ENCODE measurements around the gene ZNF521. TPM values are rescaled to one million over a fixed set of nuclear protein-coding genes. Genes with fewer than 3 reads are reported as not detected.

The ZNF521 gene
- total RNA-seq, 2 donors from 2014 or later, result 29.4 to 34.4 TPM

DNA sequence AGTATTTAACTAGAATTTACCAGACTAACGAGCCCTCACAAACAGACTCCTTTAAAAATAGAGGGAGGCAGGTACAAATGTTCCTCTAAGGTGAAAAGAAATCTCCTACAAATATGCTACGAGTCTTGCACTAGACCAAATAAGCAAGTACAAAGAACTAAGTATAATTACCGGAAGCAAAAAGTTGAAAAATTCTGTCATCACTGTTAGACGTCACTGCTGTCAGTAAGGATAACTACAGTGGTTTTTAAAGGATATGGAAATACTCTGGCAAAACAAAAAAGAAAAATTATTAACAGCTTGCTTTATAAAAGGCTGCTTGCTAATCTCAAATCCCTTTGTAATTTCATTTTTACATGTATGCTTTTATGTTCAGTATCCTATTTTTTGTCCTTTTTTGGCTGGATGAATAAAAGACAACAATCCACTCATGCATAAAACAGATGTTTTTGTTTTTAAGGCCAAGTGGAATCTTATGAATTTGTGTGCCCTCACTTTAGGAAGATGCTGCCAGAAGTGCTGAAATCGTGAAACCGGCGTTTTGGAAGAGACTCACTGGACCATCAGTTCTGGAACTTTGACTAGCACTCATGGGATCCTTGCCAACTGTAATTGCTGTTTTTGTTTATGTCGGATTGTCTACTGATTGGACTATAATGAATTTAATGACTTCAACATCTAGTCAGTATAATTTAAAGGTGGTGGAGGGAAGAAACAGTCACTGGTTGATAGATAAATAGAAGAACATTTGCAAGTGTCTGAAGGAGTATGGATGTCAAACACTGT lies 6.7 kb downstream of the ZNF521 start:
- DNase-seq (no peak), ATAC-seq (no peak)
- intact Hi-C loops (cut with DNase I), result loop anchor here in 1 of 2 donors (5.0 kb wide), 1 partner anchor 113 kb away; no protein-coding TSS in a partner anchor

DNA sequence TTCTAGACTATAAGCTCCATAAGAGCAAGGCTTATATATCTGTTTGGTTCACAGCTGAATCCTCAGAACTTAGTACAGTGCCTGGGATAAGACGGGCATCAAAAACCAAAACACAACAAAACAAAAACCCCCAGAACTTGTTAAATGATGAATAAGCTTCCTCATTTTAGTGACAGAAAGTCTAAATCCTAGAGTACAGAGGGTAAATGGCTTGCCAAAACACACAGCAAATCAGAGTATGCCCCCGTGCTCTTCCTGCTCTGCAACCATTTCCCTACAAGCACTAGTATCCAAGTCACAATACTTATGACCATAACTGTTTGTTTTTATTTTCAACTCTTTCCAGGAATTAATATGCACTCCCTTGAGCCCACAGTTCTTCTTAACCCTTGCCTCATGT lies 10.1 kb downstream of the ZNF521 start:
- DNase-seq (no peak), ATAC-seq (no peak)
- intact Hi-C loops (cut with DNase I), result no loop called here

DNA sequence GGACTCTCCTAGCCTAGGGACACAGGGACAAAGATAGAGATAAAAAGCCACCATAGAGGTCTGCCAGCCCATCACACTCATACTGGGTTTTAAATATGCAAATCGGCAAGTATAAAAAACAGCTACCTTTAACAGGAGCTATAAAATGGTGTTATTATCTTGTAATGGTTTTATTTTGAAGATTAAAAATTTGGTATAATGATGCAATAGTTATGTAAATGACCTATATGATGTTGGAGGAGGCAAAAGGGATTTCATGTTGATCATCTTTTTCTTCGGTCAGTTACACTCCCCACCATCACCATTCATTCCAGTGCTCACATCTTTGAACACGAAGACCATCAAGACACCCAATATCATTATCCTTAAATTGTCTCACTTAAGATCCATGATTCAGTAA lies 11.2 kb downstream of the ZNF521 start:
- ATAC-seq (no peak), DNase-seq (no peak)
- intact Hi-C loops (cut with DNase I), result no loop called here

DNA sequence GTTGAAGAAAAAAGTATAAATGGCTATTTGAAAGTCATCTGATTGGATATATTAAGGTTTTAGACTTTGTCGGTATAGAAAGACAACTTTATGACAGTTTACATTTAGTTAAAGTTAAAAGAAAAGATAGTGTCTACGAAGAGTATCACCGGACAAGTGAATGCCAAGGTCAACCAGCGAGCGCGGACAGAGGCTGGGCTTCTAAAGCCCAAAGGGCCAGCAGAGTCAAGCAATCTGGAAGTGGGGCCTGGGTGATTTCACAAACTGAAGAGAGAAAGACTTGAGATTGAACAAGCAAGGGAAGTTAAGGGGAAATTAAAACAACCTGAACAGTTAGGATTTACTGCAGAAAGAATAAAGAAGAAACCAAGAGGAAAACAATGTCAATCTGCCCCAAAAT lies 16.3 kb downstream of the ZNF521 start:
- ATAC-seq (peak in 1 of 2 donors; percentile 25), DNase-seq (no peak)
- intact Hi-C loops (cut with DNase I), result no loop called here

DNA sequence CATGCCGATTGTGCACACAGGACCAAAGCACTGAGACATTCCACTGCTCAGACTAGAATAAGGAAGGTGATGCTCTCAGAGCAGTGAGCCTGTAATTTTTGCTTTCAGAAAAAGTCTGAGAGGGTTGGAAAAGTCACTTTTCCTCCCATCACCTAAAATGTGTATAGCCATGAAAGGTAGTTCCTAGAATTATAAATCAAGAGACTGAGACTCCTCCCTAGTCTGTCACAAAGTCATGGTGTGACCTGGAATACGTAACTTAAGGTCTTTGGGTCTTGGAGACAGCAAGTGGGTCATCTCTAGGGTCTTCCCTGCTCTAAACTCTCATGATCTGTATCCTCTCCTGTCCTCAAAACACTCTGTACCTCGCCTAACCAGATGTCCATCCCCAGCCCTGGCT lies 16.9 kb downstream of the ZNF521 start:
- DNase-seq (no peak), ATAC-seq (no peak)
- intact Hi-C loops (cut with DNase I), result no loop called here

DNA sequence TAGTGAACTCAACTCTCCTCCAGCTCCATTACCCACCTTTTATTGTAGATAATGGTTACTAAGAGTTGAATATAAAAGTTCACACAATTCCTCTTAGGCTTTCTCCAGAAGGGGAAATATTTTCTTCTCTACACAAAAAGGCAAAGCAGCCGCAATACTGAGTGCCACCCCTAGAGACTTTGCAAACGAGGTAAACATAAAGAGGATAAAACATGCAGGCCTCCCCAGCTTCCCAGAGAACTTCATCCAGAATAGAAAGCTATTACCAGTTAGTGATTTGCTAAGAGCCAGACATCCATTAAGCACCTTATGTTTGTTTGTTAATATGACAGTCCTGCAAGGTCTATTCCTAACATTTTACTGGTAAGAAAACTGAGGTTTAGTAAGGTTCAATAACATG lies 17.4 kb downstream of the ZNF521 start:
- DNase-seq (no peak), ATAC-seq (no peak)
- intact Hi-C loops (cut with DNase I), result no loop called here

DNA sequence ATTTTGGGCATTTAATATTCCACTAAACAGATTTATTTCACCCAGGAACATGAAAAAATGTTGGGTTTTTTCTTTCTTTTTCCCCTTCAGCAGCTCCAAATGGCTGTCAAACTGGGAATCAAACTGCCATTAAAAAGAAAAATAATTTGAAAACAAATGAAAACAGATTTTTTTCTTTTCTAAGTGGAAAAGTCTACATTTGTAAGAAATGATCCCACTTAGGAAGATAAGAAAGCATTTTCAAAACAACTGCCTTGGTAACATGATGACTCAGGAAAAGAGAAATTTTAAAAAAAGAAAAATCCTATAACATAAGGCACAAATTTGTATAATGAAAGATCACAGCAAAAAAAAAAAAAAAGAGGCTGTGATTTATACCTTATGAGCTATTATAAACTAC lies 20.0 kb downstream of the ZNF521 start:
- DNase-seq, result no peak
- intact Hi-C loops (cut with DNase I), result no loop called here
- ATAC-seq, result no peak

DNA sequence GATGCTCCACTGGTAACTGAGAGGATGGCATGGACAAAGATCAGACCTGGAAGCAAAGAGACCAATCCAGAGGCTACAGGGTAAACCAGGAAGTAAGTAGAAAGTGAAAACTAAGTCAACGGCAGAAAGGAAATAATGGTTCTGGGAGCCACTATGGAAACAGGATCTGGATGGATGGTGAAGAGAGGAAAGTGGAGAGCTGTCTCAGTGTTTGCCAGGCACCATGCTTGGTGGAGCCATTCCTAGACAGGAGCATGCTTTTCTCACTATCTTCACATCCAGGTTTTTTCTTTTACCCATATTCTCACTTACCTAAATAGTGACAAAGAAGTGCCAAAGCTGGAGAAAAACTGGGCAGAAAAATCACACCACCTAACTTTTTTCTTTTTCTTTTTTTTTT lies 22.2 kb downstream of the ZNF521 start:
- DNase-seq, result no peak
- ATAC-seq, result no peak
- intact Hi-C loops (cut with DNase I), result no loop called here

DNA sequence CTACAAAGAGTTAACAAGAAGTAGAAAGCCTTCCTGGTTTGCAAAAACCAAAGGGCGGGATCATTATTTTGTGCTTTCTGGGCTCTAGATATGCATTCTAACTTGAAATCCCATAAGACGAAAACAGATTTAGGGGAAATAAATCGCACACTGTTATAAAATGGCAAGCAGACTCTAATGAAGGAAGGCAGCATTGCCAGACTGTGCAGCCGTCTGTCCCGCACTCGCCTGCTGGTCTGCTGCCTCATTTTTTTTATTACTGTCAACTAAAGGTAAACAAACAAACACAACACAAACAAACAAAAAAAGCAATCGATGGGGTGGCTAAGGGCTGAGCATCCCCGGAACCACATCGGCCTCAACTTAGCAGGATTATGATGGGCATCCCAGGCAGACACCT lies 24.4 kb downstream of the ZNF521 start:
- peak; percentile 28 to 46 for ATAC-seq
- DNase-seq, result no peak
- intact Hi-C loops (cut with DNase I), result no loop called here

DNA sequence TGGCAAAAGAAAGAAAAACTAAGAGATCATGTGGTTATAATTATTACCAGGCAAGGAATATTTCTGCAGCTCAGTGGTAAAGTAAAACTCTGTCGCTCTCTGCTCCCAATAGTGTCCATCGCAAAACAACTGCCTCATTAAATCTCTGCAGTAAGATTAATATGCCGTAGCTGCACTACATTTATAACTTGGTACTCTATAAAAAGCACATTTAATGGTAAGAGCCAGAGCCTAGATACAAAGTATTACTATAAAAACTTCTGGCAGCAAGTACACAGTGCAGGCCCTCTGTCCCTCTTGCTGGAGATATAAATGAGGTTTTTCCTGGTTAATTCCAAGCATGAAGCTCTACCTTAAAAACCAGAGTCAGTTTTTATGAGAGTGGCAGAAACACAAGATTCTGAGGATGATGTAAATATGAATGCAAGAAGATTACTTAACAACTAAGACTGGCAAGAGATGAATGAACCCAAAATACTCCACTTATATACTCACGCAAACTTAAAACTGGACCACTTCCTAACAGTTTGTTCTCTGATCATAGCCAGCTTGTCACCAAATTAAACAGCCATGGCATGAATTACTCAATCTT lies 25.5 kb downstream of the ZNF521 start:
- intact Hi-C loops (cut with DNase I), result no loop called here
- peak in 1 of 2 donors; percentile 19 for ATAC-seq
- DNase-seq, result no peak

DNA sequence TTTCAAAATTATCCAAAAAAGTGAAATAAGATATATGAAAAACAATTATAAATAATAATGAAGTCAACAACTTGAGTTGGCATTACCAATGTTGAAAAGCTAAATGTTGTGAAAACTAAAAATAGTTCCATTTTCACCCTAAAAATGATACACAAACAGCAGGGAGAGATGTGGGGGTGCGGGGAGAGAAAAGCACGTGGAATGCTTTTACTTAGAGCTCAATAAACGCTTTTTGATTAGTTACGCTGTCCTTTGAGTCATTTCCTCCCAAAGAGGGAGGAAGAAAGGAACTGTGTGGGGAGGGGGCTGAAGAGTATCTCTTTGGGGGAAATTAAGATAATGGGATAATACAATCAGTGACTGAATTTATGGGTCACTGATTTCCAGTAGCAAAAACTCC lies 29.2 kb downstream of the ZNF521 start:
- ATAC-seq (no peak), DNase-seq (no peak)
- intact Hi-C loops (cut with DNase I), result no loop called here

DNA sequence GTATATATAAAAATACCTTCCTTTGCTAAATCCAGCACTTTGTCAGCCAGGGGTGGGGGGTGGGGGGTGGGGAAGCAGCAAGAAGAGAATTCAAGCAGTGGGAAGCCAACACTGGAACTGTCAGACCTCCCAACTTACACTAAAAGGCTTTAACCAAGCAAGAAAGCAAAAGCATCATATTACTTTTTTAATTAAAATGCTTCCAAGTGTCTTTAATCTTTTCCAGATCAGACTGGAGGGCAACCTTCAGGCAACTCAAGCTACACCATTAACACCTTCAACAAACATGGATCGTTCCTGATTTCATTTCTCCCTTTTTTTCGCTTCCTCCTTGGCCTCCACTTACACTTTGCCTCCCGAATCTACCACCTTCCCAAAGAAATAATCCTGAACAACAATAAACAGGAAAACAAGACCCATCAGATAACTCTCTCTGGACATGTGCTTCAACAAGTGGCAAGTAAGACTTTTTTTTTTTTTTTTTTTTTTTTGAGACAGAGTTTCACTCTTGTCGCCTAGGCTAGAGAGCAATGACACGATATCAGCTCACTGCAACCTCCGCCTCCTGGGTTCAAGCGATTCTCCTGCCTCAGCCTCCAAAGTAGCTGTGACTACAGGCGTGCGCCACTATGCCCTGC lies 35.5 kb downstream of the ZNF521 start:
- intact Hi-C loops (cut with DNase I), result no loop called here
- DNase-seq, result no peak
- ATAC-seq, result no peak

DNA sequence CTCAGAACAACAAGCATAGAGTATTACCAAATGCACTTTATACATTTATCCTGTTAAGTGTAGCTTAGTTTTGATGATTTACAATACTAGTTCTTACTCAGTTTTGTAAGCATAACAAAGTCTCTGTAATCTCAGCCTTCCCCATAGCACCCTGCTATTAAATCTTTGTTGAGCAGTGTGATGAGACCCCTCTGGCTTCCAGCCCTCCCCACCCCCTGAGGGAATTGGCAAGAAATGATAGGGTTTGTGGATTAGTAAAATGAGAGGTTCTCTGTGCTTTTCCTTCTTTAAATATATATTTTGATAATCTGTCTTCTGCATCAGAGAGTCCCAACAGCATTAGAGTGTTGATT lies 37.2 kb downstream of the ZNF521 start:
- intact Hi-C loops (cut with DNase I), result no loop called here
- ATAC-seq (no peak), DNase-seq (no peak)

DNA sequence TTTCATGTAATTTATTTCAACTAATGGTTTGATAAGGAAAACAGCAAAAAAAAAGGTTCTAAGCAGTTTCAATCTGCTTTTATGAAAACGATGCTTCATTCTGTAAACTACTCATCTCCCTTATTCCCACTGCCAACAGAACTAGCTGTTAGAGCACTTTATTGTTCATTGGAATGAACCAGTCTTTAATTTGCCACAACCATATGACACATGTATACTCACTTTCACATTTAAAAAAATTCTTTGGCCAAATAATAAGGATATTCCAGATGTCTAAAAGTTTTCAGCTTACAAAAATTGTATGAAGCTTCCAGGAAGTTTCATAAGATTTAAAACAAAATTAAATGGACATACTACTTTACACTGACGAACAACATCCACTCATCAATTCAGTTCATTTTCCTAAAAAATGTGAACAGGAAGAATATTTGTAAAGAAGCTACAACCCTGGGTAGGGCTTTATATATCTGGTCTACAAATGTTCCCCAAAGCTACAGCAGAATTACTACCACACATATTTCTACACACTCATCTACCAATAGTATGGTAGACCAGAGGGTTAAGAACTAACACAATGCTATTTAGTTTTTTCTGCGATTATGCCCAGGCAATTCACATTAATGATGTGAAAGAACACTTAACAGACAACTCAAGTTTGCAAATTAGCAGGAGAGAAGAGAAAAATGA lies 37.7 kb downstream of the ZNF521 start:
- intact Hi-C loops (cut with DNase I), result no loop called here
- DNase-seq (no peak), ATAC-seq (no peak)

DNA sequence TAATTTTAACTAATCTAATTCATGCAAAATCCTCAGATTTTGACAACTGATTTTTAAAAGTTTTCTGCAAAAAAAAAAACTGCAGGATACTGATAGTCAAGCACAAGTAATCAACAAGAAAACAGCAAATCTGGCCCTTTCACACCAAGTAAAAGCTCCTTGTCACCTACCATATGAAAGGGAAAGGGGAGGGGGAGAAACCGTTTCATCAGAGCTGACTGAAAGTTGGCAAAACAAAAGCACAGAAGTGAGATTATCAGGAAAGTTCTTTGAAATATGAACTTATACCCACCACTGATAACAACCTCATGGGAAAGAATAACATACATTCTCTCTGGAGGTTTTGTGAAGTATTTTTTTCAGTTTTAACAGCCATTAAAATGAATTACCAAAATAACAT lies 38.7 kb downstream of the ZNF521 start:
- ATAC-seq, result no peak
- no peak for DNase-seq
- intact Hi-C loops (cut with DNase I), result no loop called here

DNA sequence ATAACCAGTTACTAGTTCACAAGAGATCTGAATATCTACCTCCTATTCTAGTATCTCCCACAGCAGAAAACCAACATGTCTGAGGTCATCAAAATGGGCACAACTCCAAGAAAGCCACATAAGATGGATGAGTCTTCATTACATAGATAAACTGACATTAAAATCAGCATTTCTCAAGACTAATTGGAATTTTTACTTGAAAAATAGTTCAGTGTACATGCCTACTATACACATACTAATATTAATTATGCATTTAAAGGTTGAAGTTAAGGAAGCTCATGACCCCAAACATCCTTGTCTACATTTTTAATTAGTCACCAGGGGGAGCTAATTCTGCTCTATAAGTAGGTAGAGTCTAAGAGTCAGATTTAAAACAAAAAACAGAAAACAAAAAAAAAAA lies 41.9 kb downstream of the ZNF521 start:
- DNase-seq (no peak), ATAC-seq (peak in 1 of 2 donors; percentile 33)
- intact Hi-C loops (cut with DNase I), result no loop called here

DNA sequence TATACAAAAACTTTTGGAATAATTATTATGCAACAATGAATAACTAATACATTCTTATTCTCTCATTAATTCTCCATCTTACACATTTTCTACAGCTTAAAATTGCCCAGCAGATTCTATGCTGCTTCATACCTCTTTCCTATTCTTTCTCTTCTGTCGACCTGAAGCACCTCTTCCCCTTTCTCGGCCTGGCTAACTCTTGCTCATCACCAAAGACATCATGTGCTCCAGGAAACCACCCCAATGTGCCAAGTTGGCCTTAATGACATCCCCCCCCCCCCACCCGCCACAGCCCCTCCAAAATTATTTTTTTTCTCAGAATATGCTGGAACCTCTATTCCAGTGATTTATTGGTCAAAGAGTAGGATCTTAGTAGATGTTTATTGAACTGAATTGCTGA lies 43.6 kb downstream of the ZNF521 start:
- ATAC-seq, result no peak
- DNase-seq, result no peak
- intact Hi-C loops (cut with DNase I), result no loop called here

DNA sequence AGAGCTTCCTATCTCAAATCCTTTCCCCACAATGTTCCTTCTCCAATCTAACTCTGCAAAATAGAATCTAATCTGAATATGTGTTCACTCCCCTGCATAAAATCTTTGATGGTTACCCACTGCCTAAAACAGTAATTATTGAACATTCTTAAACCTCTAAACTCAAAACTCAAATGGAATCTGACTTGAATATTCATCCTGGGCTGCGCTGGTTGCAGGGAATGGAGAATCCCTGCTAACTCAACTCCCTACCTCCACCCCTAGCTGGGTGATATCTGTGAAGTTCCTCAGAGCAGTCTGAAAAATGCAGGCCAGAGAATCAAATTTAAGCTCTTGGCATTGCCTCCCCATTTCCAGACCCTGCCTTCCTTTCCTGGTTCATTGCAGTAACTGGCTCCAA lies 44.8 kb downstream of the ZNF521 start:
- DNase-seq (no peak), ATAC-seq (no peak)
- intact Hi-C loops (cut with DNase I), result no loop called here

DNA sequence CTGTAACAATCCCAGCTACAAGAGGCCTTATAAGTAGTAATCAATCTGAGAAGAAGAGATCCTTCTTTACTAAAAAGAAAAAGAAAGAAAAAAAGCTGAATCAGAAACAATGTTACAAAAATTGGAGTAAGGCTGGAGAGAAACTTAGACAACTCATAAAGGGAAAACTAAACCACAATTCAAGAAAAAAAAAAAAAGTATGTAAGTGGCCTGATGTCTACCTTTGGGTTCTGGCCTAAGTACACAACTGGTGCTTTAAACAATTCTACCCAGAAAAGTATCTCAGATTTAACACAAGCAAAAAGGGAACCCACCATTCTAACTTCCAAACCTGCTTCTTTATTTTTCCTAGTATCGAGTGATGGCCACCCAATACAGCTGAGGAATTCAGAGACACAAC lies 45.3 kb downstream of the ZNF521 start:
- ATAC-seq, result no peak
- intact Hi-C loops (cut with DNase I), result no loop called here
- DNase-seq, result no peak

DNA sequence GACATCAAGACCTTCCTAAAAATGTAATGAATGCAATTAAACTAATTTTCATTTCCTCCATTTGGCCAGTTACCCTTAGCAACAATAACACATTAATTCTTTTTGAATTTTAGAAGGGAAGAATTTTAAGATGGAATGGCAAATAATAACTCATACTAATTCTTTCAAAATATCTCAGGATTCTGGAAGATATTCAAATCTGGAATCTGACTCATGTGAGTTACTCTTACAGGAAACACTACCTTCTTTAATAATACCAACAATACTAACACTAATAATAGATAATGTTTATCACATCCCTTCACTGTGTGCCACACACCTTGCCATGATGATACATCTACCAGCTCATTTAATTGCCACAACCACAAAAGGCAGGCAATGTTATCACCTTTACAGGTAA lies 46.4 kb downstream of the ZNF521 start:
- intact Hi-C loops (cut with DNase I), result no loop called here
- ATAC-seq, result no peak
- no peak for DNase-seq
